ENCODE results near the gene SOX8. TPM values are rescaled to one million over a fixed set of nuclear protein-coding genes. Genes with fewer than 3 reads are reported as not detected.

Gene SOX8
- polyA plus RNA-seq, 3 donors, result not detected

DNA sequence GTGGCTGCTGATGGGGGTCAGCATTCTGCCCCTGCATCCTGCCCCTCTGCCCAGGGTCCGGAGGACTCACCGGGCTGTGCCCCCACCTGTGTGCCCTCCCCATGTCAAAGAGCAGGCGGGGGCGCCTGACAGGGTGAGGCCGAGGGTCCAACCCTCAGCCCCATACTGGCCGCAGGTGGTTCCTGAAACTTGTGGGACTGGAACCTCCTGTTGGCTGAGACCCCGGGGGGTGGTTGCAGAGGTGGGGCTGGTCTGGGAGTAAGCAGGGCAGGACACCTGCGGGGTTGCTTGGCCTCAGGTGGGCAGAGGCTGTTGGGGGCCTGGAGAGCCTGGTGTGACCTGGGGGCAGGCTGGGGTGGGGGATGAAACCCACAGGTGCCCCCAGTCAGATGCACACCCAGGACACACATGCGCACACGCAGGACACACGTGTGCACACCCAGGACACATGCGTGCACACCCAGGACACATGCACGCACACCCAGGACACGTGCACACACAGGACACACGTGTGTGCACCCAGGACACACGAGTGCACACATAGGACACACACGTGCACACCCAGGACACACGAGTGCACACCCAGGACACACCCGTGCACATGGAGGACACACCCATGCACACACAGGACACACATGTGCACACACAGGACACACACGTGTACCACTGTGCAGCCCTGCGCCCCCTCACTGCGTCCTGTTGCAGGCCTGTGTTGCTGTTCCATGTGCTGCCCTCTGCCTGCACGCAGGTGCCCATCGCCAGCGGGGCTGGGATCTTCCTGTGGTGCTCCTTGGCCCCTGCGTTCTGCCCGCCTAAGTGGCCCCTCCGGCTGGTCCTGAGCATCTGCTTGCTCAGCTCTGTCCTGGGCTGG is 31.4 kb downstream of the SOX8 start:
- Histone ChIP-seq H3K9ac (ENCODE audit: insufficient read depth, low read length, poor library complexity, severe bottlenecking) (no peak overlapping the region), H3K36me3 (replicated peaks in 1 of 2; ENCODE audit: control insufficient read depth in 1 of 2, insufficient read depth in 2 of 2, low read length in 2 of 2) (no peaks in the 10 kb centered on the region), H3K27me3 (ENCODE audit: control insufficient read depth in 2 of 2, insufficient read depth in 2 of 2, low read length in 2 of 2) (no peaks in the 10 kb centered on the region), H3K4me3 (replicated peaks in 1 of 3; ENCODE audit: low read depth in 2 of 3, low read length in 3 of 3) (no peak overlapping the region), H3K27ac (ENCODE audit: low read depth in 1 of 2, low read length in 2 of 2) (no peak overlapping the region), H3K9me3 (replicated peaks in 1 of 2; ENCODE audit: control insufficient read depth in 1 of 2, insufficient read depth in 1 of 2, low read length in 2 of 2) (no peaks in the 10 kb centered on the region), H3K4me1 (ENCODE audit: control insufficient read depth in 1 of 2, insufficient read depth in 2 of 2, low read length in 2 of 2) (no peaks in the 10 kb centered on the region), H4K20me1 (ENCODE audit: insufficient read depth, low read length) (no peaks in the 10 kb centered on the region), H3K79me2 (ENCODE audit: insufficient read depth, low read length) (no peaks in the 10 kb centered on the region), H2AFZ (ENCODE audit: insufficient read depth, low read depth, low read length, poor library complexity, severe bottlenecking) (no peak overlapping the region), H3K4me2 (replicated peaks; ENCODE audit: extremely low read depth, low read length, poor library complexity, severe bottlenecking) (no peak overlapping the region)
- Mint-ChIP-seq H3K4me1 (no peaks in the 10 kb centered on the region), H3K36me3 (no peaks in the 10 kb centered on the region), H3K27ac (no peak overlapping the region), H3K4me3 (no peak overlapping the region), H3K9me3 (peaks cover 0 to 5% (median 0%) of the 10 kb centered on the region in 7 donors), H3K27me3 (ENCODE audit: low read depth in 3 of 3) (peaks cover 7 to 12% (median 10%) of the 10 kb centered on the region in 3 donors)
- TF ChIP-seq, protein P1, sequence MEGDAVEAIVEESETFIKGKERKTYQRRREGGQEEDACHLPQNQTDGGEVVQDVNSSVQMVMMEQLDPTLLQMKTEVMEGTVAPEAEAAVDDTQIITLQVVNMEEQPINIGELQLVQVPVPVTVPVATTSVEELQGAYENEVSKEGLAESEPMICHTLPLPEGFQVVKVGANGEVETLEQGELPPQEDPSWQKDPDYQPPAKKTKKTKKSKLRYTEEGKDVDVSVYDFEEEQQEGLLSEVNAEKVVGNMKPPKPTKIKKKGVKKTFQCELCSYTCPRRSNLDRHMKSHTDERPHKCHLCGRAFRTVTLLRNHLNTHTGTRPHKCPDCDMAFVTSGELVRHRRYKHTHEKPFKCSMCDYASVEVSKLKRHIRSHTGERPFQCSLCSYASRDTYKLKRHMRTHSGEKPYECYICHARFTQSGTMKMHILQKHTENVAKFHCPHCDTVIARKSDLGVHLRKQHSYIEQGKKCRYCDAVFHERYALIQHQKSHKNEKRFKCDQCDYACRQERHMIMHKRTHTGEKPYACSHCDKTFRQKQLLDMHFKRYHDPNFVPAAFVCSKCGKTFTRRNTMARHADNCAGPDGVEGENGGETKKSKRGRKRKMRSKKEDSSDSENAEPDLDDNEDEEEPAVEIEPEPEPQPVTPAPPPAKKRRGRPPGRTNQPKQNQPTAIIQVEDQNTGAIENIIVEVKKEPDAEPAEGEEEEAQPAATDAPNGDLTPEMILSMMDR (IDR thresholded peaks at IDR 0.05), result no peak
- intact Hi-C loops (cut with micrococcal nuclease), result no loop called here
- WGBS (ENCODE audit: insufficient coverage), result 89% methylated on average over 27 of the region's 28 CpGs
- no peak for DNase-seq

DNA sequence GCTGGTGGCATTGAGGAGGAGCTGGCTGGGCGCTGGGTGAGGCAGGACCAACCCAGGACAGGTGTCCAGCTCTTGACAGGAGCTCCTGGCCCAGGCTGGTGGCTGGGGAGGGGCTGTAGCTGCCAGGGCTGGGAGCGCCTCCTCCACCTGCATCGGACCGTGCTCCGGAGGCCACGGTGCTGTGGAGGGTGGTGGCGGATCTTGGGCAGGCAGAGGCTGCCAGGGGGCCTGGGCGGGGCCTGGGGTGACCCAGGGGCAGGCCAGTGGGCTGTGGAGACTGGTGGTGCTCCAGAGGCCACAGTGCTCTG is 32.0 kb downstream of the SOX8 start:
- Histone ChIP-seq H3K36me3 (replicated peaks in 1 of 2; ENCODE audit: control insufficient read depth in 1 of 2, insufficient read depth in 2 of 2, low read length in 2 of 2) (no peaks in the 10 kb centered on the region), H3K27ac (ENCODE audit: low read depth in 1 of 2, low read length in 2 of 2) (no peak overlapping the region), H3K9ac (ENCODE audit: insufficient read depth, low read length, poor library complexity, severe bottlenecking) (no peak overlapping the region), H3K4me3 (replicated peaks in 1 of 3; ENCODE audit: low read depth in 2 of 3, low read length in 3 of 3) (no peak overlapping the region), H3K4me2 (replicated peaks; ENCODE audit: extremely low read depth, low read length, poor library complexity, severe bottlenecking) (no peak overlapping the region), H3K79me2 (ENCODE audit: insufficient read depth, low read length) (no peaks in the 10 kb centered on the region), H3K27me3 (ENCODE audit: control insufficient read depth in 2 of 2, insufficient read depth in 2 of 2, low read length in 2 of 2) (no peaks in the 10 kb centered on the region), H4K20me1 (ENCODE audit: insufficient read depth, low read length) (no peaks in the 10 kb centered on the region), H3K9me3 (replicated peaks in 1 of 2; ENCODE audit: control insufficient read depth in 1 of 2, insufficient read depth in 1 of 2, low read length in 2 of 2) (no peaks in the 10 kb centered on the region), H3K4me1 (ENCODE audit: control insufficient read depth in 1 of 2, insufficient read depth in 2 of 2, low read length in 2 of 2) (no peaks in the 10 kb centered on the region), H2AFZ (ENCODE audit: insufficient read depth, low read depth, low read length, poor library complexity, severe bottlenecking) (no peak overlapping the region)
- DNase-seq, result no peak
- TF ChIP-seq, protein P1 (IDR thresholded peaks at IDR 0.05), result no peak
- intact Hi-C loops (cut with micrococcal nuclease), result no loop called here
- Mint-ChIP-seq H3K4me3 (no peak overlapping the region), H3K36me3 (no peaks in the 10 kb centered on the region), H3K27ac (no peak overlapping the region), H3K4me1 (no peaks in the 10 kb centered on the region), H3K9me3 (peaks cover 0 to 3% (median 0%) of the 10 kb centered on the region in 7 donors), H3K27me3 (ENCODE audit: low read depth in 3 of 3) (peaks cover 5 to 12% (median 8%) of the 10 kb centered on the region in 3 donors)
- WGBS (ENCODE audit: insufficient coverage), result 84% methylated on average over 7 of the region's 8 CpGs
